NCI-H2107 (cell line): ENCODE data around the gene WDR70.
"Not testable (repeated sequence)": the region's sequence is repeated elsewhere in the genome, so short reads cannot be mapped to it uniquely, and the experiment has no call there.

Source experiments
- DNase-seq: peaks from one replicate; lab custom pipeline; 2025; lab: John Stamatoyannopoulos, UW

Gene WDR70

DNA sequence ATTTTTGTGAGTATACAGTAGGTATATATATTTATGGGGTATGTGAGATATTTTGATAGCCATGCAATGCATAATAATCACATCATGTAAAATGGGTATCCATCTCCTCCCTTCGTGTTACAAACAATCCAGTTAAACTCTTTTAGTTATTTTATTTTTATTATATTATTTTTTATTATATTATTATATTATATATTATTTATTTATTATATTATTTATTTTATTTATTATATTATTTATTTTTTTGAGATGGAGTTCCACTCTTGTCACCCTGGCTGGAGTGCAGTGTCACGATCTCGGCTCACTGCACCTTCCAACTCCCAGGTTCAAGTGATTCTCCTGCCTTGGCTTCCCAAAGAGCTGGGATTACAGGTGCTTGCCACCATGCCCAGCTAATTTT, 138.6 kb downstream of the WDR70 start:
- DNase-seq = no peak

DNA sequence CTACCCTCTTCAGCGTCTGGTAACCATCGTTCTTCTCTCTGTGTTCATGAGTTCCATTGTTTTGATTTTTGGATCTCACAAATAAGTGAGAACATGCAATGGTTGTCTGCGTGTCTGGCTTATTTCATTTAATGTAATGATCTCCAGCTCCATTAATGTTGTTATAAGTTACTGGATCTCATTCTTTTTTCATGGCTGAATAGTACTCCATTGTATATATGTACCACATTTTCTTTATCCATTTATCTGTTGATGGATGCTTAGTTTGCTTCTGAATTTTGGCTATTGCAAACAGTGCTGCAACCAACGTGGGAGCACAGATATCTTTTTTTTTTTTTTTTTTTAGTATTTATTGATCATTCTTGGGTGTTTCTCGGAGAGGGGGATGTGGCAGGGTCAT, 139.2 kb downstream of the WDR70 start:
- not testable (repeated sequence) for DNase-seq

DNA sequence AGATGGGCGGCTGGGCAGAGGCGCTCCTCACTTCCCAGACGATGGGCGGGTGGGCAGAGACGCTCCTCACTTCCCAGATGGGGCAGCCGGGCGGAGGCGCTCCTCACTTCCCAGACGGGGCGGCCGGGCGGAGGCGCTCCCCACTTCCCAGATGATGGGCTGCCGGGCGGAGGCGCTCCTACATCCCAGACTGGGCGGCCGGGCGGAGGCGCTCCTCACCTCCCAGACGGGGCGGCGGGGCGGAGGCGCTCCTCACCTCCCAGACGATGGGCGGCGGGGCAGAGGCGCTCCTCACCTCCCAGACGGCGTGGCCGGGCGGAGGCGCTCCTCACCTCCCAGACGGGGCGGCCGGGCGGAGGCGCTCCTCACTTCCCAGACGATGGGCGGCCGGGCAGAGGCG, 140.2 kb downstream of the WDR70 start:
- no peak for DNase-seq

DNA sequence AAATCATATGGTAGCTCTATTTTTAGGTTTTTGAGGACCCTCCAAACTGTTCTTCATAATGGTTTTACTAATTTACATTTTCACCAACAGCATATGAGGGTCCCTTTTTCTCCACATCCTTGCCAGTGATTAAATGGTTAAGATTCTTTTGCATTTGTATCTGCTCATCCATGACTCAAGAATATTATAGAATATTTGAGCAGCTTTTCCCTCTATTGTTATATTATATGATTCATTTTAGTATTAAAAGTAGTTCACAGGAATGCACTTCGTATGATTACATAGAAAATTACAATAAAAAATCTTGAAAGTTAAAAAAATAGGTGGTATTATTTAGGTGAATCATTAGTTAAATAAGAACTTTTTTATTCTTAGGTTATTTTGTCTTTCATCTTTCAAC, 140.7 kb downstream of the WDR70 start:
- DNase-seq = no peak

DNA sequence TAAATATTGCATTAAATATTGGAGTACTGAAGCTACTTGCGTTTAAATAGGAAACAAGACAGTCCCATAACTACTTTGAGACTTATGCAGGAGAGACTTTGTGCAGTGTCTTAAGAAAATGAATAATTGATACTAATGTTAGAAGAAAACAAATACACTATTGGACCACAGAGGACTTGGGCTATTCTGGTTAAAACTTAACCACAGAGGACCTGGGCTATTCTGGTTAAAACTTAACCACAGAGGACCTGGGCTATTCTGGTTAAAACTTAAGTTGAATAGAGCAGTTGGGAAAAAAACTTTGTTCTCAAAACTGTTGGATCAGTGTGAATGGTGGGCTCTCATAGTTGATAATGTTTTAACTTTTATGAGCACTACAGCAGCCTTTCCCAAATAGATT, 141.7 kb downstream of the WDR70 start:
- DNase-seq = no peak

DNA sequence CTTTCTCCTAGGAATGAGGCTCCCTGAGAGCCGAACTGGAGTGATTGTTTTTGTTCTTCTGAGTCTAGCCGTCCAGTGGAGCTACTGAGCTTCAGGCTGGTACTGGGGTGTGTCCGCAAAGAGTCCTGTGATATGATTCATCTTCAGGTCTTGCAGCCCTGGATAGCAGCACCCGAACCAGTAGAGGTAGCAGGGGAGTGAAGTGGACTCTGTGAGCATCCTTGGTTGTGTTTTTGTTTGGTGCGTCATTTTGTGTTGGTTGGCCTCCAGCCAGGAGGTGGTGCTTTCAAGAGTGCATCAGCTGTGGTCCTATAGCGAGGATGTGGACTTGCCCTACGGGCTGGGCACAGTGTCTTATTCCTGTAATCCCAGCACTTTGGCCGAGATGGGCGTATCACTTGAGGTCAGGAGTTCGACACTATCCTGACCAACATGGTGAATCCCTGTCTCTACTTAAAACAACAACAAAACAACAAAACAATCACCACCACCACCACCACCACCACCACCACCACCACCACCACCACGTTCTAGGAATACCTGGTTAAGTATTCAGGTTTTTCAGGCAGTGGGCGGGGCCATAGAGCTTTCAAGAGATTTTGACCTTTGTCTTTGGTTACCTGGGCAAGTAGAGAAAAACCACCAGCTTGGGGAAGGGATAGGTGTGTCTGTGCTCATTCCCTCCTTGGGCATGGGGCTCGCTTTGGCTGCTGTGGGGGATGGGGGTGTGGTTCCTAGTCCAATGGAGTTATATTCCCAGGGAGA, 154.0 kb downstream of the WDR70 start:
- DNase-seq = no peak

DNA sequence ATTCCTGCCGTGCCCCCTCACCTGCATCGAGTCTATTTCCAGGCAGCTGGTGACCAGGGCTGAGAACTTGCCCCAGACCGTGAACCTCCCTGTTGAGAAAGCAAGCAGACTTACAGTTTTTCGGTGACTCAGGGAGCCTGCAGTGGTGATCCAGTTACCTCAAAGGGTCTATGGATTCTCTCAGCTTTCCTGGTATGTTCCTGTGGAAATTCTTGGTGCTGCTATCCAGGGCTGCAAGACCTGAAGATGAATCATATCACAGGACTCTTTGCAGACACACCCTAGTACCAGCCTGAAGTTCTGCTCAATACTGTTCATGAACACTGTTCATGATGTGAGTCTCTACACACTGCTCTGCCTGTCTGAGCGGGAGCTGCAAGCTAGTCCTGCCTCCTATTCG, 154.7 kb downstream of the WDR70 start:
- DNase-seq = no peak

DNA sequence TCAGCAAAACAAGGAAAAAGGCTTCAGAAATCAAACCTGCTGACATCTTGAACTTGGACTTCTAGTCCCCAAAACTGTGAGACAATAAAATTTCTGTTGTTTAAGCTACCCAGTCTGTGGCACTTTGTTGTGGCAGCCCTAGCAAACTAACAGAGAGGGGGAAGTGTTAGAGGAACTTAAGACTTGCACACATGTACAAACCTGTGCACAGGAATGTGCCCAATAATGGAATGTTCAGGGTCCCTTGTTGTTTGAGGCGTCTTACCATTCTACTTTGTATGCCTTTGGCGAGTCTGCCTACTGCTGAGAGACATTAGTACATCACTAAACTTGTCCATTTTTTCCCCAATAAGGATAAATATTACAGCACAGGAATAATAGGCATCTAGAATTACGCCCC, 160.3 kb downstream of the WDR70 start:
- DNase-seq = no peak

DNA sequence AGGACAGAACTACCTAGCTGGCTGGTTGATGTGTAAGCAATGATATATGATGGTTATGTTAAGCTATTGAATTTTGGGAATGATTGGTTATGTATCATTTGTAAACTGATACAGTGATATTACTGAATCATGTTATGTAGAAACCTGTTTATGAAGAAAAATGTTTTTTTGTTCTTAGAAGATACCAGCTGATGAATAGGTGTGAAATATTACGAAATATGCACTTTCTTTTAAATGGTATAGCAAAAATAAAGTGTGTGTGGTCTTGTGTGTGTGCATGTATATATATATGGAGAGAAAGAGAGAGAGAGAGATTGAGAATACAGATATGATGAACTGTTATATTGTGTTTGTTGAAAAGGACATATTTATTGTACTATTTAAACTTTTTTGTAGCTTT, 164.1 kb downstream of the WDR70 start:
- no peak for DNase-seq

DNA sequence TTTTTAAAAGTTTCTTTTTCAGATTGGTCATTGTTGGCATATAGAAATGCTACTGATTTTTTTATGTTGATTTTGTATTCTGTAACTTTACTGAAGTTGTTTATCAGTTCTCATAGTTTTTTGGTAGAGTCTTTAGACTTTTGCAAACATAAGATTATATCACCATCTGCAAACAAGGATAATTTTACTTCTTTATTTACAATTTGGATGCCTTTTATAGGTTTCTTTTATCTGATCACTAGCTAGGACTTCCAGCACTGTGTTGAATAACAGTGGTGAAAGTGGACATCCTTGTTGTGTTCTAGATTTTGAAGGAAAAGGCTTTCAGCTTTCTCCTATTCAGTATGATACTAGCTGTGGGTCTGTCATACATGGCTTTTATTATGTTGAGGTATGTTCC, 170.3 kb downstream of the WDR70 start:
- DNase-seq = no peak

DNA sequence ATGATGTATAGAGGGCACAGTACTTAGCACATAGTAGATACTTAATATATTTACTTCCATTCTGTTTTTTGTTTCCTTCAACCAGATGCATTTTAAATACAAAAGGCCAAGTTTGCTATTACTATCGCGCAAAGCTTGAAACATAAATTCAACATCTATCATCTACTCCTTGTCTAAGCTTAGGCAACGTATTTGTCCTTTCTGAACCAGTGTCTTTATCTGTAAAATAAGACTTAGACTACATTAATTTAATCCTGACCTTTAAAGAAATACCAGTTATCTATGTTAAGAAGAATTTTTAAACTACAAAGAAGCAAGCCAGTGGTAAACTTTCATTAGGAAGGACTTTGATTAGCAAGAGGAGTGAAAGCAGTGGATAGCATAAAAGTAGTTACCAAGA, 173.0 kb downstream of the WDR70 start:
- DNase-seq = no peak

DNA sequence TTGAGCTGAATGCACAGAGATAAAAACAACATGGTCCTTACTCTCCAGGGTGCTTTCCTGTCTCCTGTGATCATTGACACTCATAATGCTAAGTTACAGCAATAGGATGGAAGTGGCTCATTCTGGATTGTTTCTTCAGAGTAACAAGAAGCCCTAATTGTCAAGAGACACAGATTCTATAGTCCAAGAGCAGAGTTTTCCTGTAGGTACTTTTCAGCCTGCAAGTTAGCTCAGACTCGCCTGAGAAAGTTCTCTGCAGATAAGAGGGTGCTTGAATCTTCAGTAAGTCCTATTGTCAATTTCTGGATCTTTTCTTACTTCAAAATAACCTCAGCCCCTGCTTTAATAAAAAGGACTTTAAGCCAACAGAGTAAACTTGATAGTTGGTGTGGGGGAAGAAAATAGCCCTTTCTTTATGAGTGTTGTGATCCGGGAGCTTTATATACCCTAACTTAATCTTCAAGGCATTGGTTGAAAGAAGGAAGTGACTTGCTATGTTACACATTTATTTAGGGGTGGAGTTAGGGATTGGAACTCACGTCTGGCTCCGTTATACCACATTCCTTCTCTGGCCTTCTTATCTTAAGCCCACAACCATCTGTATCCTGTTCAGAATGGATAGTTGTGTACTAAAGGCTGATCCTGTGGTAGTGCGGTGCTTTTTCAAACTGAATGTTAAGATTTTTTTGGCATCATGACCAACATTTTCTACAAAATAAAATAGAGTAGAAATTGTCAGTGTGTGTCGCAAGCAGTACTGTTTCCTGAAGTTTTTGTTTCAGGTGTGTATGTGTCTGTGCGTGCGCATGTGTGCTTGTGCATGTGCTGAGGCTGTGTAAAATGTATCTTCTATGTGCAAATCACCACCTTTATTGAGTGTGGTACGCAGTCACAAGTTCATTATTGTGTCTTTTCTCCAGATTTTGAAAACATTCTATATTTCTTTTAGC, 173.9 kb downstream of the WDR70 start:
- no peak for DNase-seq

DNA sequence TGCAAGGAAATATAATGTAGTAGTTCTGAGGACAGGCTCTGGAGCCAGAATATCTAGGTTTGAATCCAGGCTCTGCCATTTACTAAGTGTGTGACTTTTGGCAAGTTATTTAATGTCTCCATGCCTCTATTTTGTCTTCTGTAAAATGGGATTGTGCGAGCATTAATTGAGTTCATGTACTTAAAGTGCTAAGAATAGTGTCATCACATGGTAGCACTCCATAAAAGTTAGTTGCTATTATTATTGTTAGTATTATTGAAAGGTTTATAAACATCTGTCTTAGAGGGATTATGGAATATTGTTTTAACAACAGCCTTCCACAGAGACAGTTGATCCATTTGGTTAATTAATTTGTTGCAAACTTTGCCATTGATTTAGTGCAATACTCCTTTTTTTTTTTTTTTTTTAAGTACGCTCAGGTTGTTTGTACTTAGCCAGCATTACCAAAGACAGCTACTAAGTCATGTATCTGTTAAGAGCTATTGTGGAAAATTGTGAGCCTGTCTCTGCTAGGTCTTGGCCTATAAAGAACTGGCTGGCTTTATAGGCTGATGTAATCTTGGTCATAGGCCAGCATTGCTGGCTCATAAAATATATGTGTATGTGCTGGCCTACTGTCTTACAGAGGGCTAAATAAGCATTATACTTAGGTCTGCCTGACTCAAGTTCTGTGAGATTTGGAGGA, 174.7 kb downstream of the WDR70 start:
- no peak for DNase-seq

DNA sequence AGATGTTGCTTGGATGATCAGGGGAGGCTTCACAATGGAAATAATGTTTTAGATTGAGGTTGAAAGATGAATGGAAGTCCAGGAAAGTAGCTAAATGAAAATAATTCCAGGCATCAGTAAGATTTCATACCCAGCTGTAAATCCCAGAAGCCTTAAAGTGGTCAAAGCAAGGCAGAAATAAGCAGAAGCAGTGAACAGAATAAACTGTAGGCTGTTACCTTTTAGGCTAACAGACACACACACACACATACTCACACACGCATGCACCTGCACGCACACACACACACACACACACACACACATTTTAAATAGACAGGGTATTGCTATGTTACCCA, 175.3 kb downstream of the WDR70 start:
- no peak for DNase-seq

DNA sequence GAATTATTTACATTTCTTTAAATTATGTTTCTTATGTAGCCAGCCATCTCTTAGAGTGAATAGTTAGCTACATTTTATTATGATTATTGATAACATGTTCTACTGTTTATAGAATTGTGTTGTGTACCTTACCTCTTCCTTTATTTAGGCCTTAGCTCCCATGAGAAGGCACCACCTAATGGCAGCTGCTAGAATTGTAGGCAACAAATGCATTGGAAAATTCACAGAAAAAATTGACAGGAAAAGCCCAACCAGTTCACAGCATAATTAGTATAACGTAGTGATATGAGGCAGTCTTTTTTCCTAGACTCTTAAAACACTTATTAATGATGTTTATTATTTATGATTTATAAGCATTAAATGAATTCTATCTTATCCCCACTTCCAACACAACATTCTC, 175.8 kb downstream of the WDR70 start:
- DNase-seq = no peak

DNA sequence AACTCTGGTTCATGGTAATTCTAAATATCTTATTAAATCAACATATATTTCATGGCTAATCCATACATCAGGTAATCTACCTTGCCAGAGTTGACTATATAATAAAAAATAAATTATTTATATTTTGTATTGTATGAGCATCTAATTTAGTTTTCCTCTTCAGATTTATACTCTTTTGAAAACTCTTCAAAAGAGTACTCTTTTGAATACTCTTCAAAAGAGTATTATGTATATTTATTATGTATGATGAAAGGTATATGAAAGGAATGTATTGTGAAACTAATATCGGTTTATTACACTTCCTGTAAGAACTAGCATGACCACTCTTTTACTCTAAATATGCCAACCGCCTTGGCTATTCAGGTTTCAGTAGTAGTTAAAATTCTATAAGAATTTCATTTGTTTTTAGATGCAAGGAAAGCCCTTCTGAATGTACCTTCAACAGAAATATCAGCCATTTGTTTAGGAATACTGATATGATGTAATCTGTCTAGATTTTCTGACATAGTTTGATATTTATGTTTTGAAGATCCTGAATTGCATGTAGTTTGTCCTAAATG, 178.7 kb downstream of the WDR70 start:
- no peak for DNase-seq

DNA sequence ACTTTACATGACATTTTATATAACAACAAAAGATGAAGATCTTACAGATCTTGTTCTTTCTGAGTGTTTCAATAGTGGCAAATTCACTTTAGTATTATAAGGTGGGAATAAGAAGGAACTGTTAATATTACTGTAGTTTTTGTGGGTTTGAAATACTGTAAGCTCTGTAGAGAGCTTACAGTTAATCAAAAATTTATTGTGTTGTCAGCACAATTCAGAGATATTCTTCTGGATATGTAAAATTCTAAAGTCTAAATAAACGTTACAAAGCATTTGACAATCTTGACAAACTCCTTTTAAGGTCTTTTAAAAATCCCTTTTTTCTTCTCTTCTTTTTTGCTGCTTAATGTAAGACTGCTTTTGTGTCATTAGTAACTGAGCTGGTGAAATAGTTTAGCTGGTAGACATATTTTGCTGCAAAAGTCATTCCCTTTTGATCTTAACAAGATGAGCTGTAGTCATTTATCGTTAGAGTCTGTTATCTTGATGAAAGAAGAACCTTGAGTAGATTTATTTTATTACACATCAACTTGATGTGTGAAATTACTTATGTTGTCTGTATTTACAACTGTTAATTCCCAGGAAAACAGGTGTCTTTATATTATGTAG, 186.0 kb downstream of the WDR70 start:
- DNase-seq = no peak

DNA sequence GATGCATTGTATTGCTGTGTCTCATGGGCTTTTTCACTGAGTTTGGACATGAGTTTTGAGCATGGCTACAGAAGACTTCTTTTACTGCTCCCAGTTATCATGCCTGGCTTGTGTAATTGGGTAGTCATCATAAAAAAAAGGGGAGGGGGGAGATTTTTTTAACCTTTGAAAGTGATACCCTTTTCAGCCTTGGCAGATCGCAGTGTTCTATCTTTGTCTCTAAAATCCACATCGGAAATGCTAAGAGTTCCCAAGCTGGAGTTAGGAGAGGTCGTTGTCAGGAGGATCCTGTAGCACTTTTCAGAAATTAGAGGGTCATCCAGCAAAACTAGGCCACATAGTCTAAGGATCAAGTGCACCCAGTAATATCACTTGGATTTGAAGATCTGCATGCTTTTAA, 188.4 kb downstream of the WDR70 start:
- DNase-seq = no peak

DNA sequence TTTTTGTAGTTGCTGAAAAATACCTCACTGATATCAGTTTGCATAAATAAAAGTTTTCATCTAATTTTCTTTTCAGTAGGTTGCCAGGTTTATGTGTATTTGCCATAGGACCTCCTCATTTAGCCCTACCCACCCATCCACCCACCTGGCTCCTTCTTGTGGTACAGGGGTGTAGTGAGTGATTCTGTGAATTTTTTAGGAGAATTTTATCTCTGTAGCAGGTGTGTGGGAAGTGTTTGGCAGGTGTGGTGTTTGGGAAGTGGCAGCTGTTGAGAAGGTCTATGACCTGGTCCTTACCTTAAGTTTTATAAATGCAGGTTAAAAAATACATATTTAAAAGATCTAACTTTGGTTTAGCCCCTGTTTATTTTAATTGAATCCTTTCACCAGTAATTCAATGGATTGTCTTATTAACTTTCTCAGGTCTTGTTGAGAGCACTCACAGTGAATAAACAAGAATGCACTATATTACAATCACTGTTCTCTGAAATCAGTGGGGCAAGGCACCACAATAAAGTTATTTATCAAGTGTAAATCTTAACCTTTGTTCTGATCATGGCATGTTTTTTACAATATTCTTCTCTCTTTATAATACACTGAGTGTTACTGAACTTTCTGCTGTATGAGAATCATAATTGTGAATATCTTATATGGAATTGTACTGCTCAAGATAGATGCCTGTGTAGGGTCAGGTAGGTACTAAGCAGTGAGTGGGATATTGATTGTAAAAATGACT, 189.1 kb downstream of the WDR70 start:
- DNase-seq = no peak

DNA sequence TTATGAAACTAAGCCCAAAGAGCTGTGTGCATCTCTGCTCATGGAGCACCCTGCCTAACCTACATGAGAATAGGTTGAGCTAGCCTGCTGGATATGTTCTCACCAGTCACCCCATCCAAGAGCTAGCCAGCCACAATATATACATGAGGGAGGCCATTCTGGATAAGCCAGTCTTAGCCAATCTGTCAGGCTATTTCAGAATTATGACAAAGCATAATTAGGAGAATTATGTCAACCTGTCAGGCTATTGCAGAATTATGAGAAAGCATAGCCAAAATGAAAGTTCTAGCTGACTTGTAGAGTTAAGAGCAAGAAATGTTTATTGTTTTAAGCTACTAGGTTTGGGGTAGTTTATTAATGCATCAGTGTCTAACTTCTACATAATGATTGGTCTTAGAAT, 189.8 kb downstream of the WDR70 start:
- no peak for DNase-seq

DNA sequence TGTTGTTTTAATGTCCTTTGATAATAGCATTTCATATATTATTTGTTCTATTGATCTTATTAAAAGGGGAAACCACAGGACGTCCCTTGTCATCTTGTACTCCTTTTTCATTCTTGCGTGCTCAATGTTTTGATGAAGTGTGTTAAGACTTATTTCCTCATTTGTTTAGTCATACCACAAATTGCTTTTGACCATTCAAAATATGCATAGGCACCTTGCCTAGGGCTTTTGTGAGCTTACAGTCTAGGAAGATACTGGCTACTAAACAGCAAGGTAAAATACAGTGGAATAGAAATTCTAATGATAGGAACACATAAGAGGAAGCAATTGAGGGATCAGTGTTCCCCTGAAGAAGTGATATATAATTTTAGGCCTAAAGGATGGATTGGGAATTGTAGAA, 190.3 kb downstream of the WDR70 start:
- DNase-seq = no peak
